ENCODE data around the gene OR10H3.
A peak's percentile ranks its signal among the peaks of the same experiment; 100 is the strongest.
"Not testable (repeated sequence)": the region's sequence is repeated elsewhere in the genome, so short reads cannot be mapped to it uniquely, and the experiment has no call there.

Gene OR10H3

GRCh38 chr19:15779756-15780476 is 42.1 kb downstream of the OR10H3 start:
- FAIRE-seq = peak; percentile 81

- no peak for FAIRE-seq
These were observed 43.0 kb downstream of the OR10H3 start for GRCh38 chr19:15780610-15781418.

GRCh38 chr19:15781661-15782060 is 43.9 kb downstream of the OR10H3 start:
- no peak for FAIRE-seq

- FAIRE-seq = no peak
These were observed 44.4 kb downstream of the OR10H3 start for GRCh38 chr19:15782211-15782610.

GRCh38 chr19:15782896-15783295 is 45.1 kb downstream of the OR10H3 start:
- not testable (repeated sequence) for FAIRE-seq

- FAIRE-seq = no peak
These were observed 49.9 kb downstream of the OR10H3 start, which contains the start of gene OR10H5 for GRCh38 chr19:15787611-15788155. Gene OR10H5, plus strand, starts transcription at chr19:15787661. Its CDS starts 6,388 bp downstream, at chr19:15794049.

- FAIRE-seq = no peak
These were observed 50.9 kb downstream of the OR10H3 start for GRCh38 chr19:15788594-15789270.

- FAIRE-seq = no peak
These were observed 52.3 kb downstream of the OR10H3 start for GRCh38 chr19:15790096-15790495.
